Measurements from ENCODE around the gene P2RX1.

- no peak for TF ChIP-seq GATA2 (IDR thresholded peaks at IDR 0.05; ENCODE audit: low read depth, low read length)
- TF ChIP-seq GATA3 (IDR thresholded peaks at IDR 0.05; ENCODE audit: low read depth, low read length), result no peak
Observed at GRCh38 chr17:3887804-3888203, 28.5 kb downstream of the P2RX1 start.

Data from SH-SY5Y (cell line).